H9 (cell line): Measurements from ENCODE around the gene PRDM5. TPM values are rescaled to one million over a fixed set of nuclear protein-coding genes. Genes with fewer than 3 reads are reported as not detected.

Source experiments
- DNase-seq: peaks from one replicate; pipeline ENCODE4 v3.0.0-alpha.2; 2017
- H2AFZ ChIP-seq: one replicate; pipeline ENCODE4 v1.6.1; 2013; ENCODE audit warnings: mild to moderate bottlenecking, low read length, control low read depth, moderate library complexity
- H2AK5ac ChIP-seq: 2 replicates; pipeline ENCODE4 v1.6.1; 2013; ENCODE audit warnings: low read length, control low read depth, mixed read lengths; ENCODE audit not compliant: insufficient read length
- H2BK120ac ChIP-seq: one replicate; pipeline ENCODE4 v1.6.1; 2013; ENCODE audit warnings: low read depth, mild to moderate bottlenecking, low read length, control low read depth, inconsistent platforms; ENCODE audit not compliant: poor library complexity, severe bottlenecking
- H2BK12ac ChIP-seq: 2 replicates; pipeline ENCODE4 v1.6.1; 2013; ENCODE audit warnings: low read length, control low read depth, mixed read lengths, low read depth; ENCODE audit not compliant: insufficient read length
- H2BK15ac ChIP-seq: 2 replicates; pipeline ENCODE4 v1.6.1; 2013; ENCODE audit warnings: low read depth, low read length, control low read depth
- H2BK20ac ChIP-seq: one replicate; pipeline ENCODE4 v1.6.1; 2013; ENCODE audit warnings: low read depth, mild to moderate bottlenecking, low read length, control low read depth, inconsistent platforms; ENCODE audit not compliant: poor library complexity, severe bottlenecking
- H2BK5ac ChIP-seq: 2 replicates; pipeline ENCODE4 v1.6.1; 2013; ENCODE audit warnings: low read length, control low read depth, mixed read lengths; ENCODE audit not compliant: insufficient read length
- H3K14ac ChIP-seq: 2 replicates; pipeline ENCODE4 v1.6.1; 2013; ENCODE audit warnings: low read length, control low read depth; ENCODE audit not compliant: insufficient read depth
- H3K18ac ChIP-seq: 2 replicates; pipeline ENCODE4 v1.6.1; 2013; ENCODE audit warnings: low read depth, mild to moderate bottlenecking, mixed read lengths, low read length, control low read depth; ENCODE audit not compliant: insufficient read length
- H3K23ac ChIP-seq: 2 replicates; pipeline ENCODE4 v1.6.1; 2013; ENCODE audit warnings: low read length, control low read depth, mixed read lengths, low read depth; ENCODE audit not compliant: insufficient read length
- H3K23me2 ChIP-seq: 2 replicates; pipeline ENCODE4 v1.6.1; 2013; ENCODE audit warnings: low read depth, mild to moderate bottlenecking, mixed read lengths, low read length, control low read depth; ENCODE audit not compliant: insufficient read length, poor library complexity, severe bottlenecking
- H3K27ac ChIP-seq: 2 replicates; pipeline ENCODE4 v1.5.1; 2013; ENCODE audit warnings: low read length, control low read depth, mixed read lengths, low read depth; ENCODE audit not compliant: insufficient read length
- H3K27me3 ChIP-seq: 2 replicates; pipeline ENCODE4 v1.6.1; 2013; ENCODE audit warnings: low read length, control low read depth, inconsistent platforms; ENCODE audit not compliant: insufficient read depth
- H3K4ac ChIP-seq: 2 replicates; pipeline ENCODE4 v1.6.1; 2013; ENCODE audit warnings: low read depth, mild to moderate bottlenecking, control low read depth, inconsistent platforms, low read length, moderate library complexity
- H3K4me1 ChIP-seq: 2 replicates; pipeline ENCODE4 v1.6.1; 2013; ENCODE audit warnings: low read length, control low read depth, inconsistent platforms; ENCODE audit not compliant: insufficient read depth
- H3K4me2 ChIP-seq: 2 replicates; pipeline ENCODE4 v1.6.1; 2013; ENCODE audit warnings: low read length, control low read depth, mixed read lengths; ENCODE audit not compliant: insufficient read length, insufficient read depth
- H3K56ac ChIP-seq: 2 replicates; pipeline ENCODE4 v1.6.1; 2013; ENCODE audit warnings: low read depth, mild to moderate bottlenecking, mixed read lengths, low read length, control low read depth; ENCODE audit not compliant: insufficient read length
- H3K79me1 ChIP-seq: 2 replicates; pipeline ENCODE4 v1.6.1; 2013; ENCODE audit warnings: low read depth, mild to moderate bottlenecking, moderate library complexity, low read length, control low read depth, inconsistent platforms; ENCODE audit not compliant: insufficient read depth, poor library complexity, severe bottlenecking
- H3K79me2 ChIP-seq: 2 replicates; pipeline ENCODE4 v1.6.1; 2013; ENCODE audit warnings: low read length, control low read depth, inconsistent platforms; ENCODE audit not compliant: insufficient read depth
- H3K9ac ChIP-seq: 2 replicates; pipeline ENCODE4 v1.6.1; 2013; ENCODE audit warnings: low read length, control low read depth, mixed read lengths; ENCODE audit not compliant: insufficient read length; ENCODE audit errors: extremely low read depth
- H3K9me3 ChIP-seq: one replicate; pipeline ENCODE4 v1.6.1; 2013; ENCODE audit warnings: low read depth, low read length, inconsistent platforms; ENCODE audit not compliant: control insufficient read depth
- H3T11ph ChIP-seq: one replicate; pipeline ENCODE4 v1.6.1; 2013; ENCODE audit warnings: mild to moderate bottlenecking, low read length, control low read depth, inconsistent platforms
- H4K20me1 ChIP-seq: one replicate; pipeline ENCODE4 v1.6.1; 2013; ENCODE audit not compliant: control insufficient read depth, insufficient read length, insufficient read depth
- H4K5ac ChIP-seq: 2 replicates; pipeline ENCODE4 v1.6.1; 2013; ENCODE audit warnings: low read depth, mild to moderate bottlenecking, mixed read lengths, low read length, control low read depth; ENCODE audit not compliant: insufficient read length
- H4K8ac ChIP-seq: replicated peaks from 2 replicates; pipeline ENCODE4 v1.6.1; 2013; ENCODE audit warnings: low read length, control low read depth, mixed read lengths, low read depth; ENCODE audit not compliant: insufficient read length
- H4K91ac ChIP-seq: 2 replicates; pipeline ENCODE4 v1.6.1; 2013; ENCODE audit warnings: low read depth, mild to moderate bottlenecking, moderate library complexity, mixed read lengths, low read length, control low read depth; ENCODE audit not compliant: insufficient read length
- H3K27ac Mint-ChIP-seq, 3 experiments: 2 replicates in 2 of 3; 3 replicates in 1 of 3; pipeline ENCODE4 v1.8.0; 2020 to 2021; ENCODE audit warnings: mixed read lengths in 3 of 3, mild to moderate bottlenecking in 1 of 3, moderate library complexity in 1 of 3
- H3K27me3 Mint-ChIP-seq: 2 replicates; pipeline ENCODE4 v1.8.0; 2021; ENCODE audit warnings: low read depth, mild to moderate bottlenecking, moderate library complexity, mixed read lengths
- H3K36me3 Mint-ChIP-seq, 3 experiments: 2 replicates in 2 of 3; 3 replicates in 1 of 3; pipeline ENCODE4 v1.8.0; 2020 to 2021; ENCODE audit warnings: low read depth in 3 of 3, mixed read lengths in 3 of 3; ENCODE audit not compliant: insufficient read depth in 1 of 3
- H3K4me1 Mint-ChIP-seq, 2 experiments: 2 replicates each; pipeline ENCODE4 v1.8.0; 2020; ENCODE audit warnings: mixed read lengths in 2 of 2
- H3K4me3 Mint-ChIP-seq, 2 experiments: 2 replicates in 1 of 2; 3 replicates in 1 of 2; pipeline ENCODE4 v1.8.0; 2020 to 2021; ENCODE audit warnings: mild to moderate bottlenecking in 2 of 2, mixed read lengths in 2 of 2, moderate library complexity in 1 of 2
- H3K9me3 Mint-ChIP-seq, 2 experiments: 2 replicates in 1 of 2; 3 replicates in 1 of 2; pipeline ENCODE4 v1.8.0; 2020; ENCODE audit warnings: mild to moderate bottlenecking in 2 of 2, mixed read lengths in 2 of 2, moderate library complexity in 1 of 2
- WGBS: extraction: QIAGEN DNeasy Blood & Tissue Kit; methylation state at CpG from one replicate; pipeline ENCODE4 v1.1.7; 2013; ENCODE audit warnings: missing lambda C conversion rate, low lambda C conversion rate, mixed read lengths; ENCODE audit not compliant: insufficient read length; ENCODE audit errors: extremely low coverage; 5-methylcytosine and 5-hydroxymethylcytosine counted together
- total RNA-seq: library from RNA; stranded (reverse); gene quantifications from 2 replicates; pipeline ENCODE4 v1.2.1, GENCODE V29; 2021
- TF ChIP-seq, protein P1 (sequence below): fragments of 200-600 bp; sonication (generic); conservative IDR thresholded peaks from 3 replicates; pipeline ENCODE4 v1.8.0; 2021; ENCODE audit warnings: antibody characterized with exemption, mild to moderate bottlenecking

The PRDM5 gene
- total RNA-seq, 1 experiment from 2014 or later, result 21.7 TPM

DNA sequence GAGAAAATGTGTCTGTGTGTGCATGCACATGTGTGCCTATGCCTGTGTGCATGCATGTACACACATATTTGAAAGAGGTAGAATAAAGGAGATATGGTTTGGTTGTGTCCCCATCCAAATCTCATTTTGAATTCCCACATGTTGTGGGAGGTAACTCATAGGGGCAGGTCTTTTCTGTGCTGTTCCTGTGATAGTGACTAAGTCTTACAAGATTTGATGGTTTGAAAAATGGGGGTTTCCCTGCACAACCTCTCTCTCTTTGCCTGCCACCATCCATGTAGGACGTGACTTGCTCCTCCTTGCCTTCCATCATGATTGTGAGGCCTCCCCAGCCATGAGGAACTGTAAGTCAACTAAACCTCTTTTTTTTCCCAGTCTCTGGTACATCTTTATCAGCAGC, 87.2 kb downstream of the PRDM5 start:
- H2BK15ac ChIP-seq, result no peak overlapping the region
- H3K23ac ChIP-seq, result no peak overlapping the region
- H3K9me3 ChIP-seq, result no peaks in the 10 kb centered on the region
- no peak overlapping the region for H3T11ph ChIP-seq
- no peak overlapping the region for H3K9ac ChIP-seq
- H3K27ac ChIP-seq, result no peak overlapping the region
- Mint-ChIP-seq H3K27me3 (no peaks in the 10 kb centered on the region), H3K36me3 (peaks cover 11 to 15% (median 12%) of the 10 kb centered on the region in 3 experiments), H3K4me3 (no peak overlapping the region), H3K27ac (no peak overlapping the region), H3K4me1 (no peaks in the 10 kb centered on the region), H3K9me3 (peaks cover 6 to 12% of the 10 kb centered on the region in 2 experiments; a peak in 3 of 5 replicates)
- no CpG with 5 or more reads among the region's 1 CpG for WGBS
- TF ChIP-seq, protein P1, sequence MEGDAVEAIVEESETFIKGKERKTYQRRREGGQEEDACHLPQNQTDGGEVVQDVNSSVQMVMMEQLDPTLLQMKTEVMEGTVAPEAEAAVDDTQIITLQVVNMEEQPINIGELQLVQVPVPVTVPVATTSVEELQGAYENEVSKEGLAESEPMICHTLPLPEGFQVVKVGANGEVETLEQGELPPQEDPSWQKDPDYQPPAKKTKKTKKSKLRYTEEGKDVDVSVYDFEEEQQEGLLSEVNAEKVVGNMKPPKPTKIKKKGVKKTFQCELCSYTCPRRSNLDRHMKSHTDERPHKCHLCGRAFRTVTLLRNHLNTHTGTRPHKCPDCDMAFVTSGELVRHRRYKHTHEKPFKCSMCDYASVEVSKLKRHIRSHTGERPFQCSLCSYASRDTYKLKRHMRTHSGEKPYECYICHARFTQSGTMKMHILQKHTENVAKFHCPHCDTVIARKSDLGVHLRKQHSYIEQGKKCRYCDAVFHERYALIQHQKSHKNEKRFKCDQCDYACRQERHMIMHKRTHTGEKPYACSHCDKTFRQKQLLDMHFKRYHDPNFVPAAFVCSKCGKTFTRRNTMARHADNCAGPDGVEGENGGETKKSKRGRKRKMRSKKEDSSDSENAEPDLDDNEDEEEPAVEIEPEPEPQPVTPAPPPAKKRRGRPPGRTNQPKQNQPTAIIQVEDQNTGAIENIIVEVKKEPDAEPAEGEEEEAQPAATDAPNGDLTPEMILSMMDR, result no peak
- H2BK20ac ChIP-seq, result no peak overlapping the region
- H3K4ac ChIP-seq, result no peak overlapping the region
- no peak overlapping the region for H2AFZ ChIP-seq
- H3K18ac ChIP-seq, result no peak overlapping the region
- H2BK5ac ChIP-seq, result no peak overlapping the region
- H3K27me3 ChIP-seq, result no peaks in the 10 kb centered on the region
- H2AK5ac ChIP-seq, result no peak overlapping the region
- H4K91ac ChIP-seq, result no peak overlapping the region
- no peak overlapping the region for H2BK12ac ChIP-seq
- no peak overlapping the region for H3K4me2 ChIP-seq
- no peaks in the 10 kb centered on the region for H3K4me1 ChIP-seq
- no peaks in the 10 kb centered on the region for H3K79me2 ChIP-seq
- no peaks in the 10 kb centered on the region for H3K23me2 ChIP-seq
- DNase-seq, result no peak
- H4K20me1 ChIP-seq, result peaks cover 2% of the 10 kb centered on the region
- H4K5ac ChIP-seq, result no peak overlapping the region
- no peak overlapping the region for H3K56ac ChIP-seq
- no peak overlapping the region for H4K8ac ChIP-seq
- no peaks in the 10 kb centered on the region for H3K79me1 ChIP-seq
- no peak overlapping the region for H3K14ac ChIP-seq
- H2BK120ac ChIP-seq, result no peak overlapping the region
